K562 (cell line): ENCODE data around the gene FAM20C. TPM values are rescaled to one million over a fixed set of nuclear protein-coding genes. Genes with fewer than 3 reads are reported as not detected.
A peak's percentile ranks its signal among the peaks of the same experiment; 100 is the strongest.

Source experiments
- ATAC-seq: fragments of 200-7000 bp; cut with Tn5 transposase; 3 replicates; pipeline ENCODE4 v1.9.1; 2020; ENCODE audit warnings: moderate library complexity
- BruUV-seq: library from RNA; stranded (reverse); fragments of 400-500 nt; replicated peaks from 2 replicates; lab custom pipeline; 2021; lab: Mats Ljungman, UMichigan
- CTCF ChIA-PET: fragments of 300-600 bp; formaldehyde crosslinking; extraction: SDS; loops from one replicate; lab custom pipeline; 2021; ENCODE audit warnings: low intra/inter-chr PET ratio; lab: Yijun Ruan, JAX
- POLR2A ChIA-PET: fragments of 300-600, 350-650 bp; sonication (Branson Sonifier 250); formaldehyde crosslinking; extraction: SDS; loops from one replicate; lab custom pipeline; 2021; ENCODE audit warnings: antibody characterized with exemption, inconsistent platforms; lab: Yijun Ruan, JAX
- DNase-seq, 4 experiments: peaks; one replicate each; pipeline versions ENCODE4 v3.0.0 to v3.0.0-alpha.2; 2011 to 2018; ENCODE audit warnings: low spot score in 3 of 4, mixed read lengths in 3 of 4; ENCODE audit errors: extremely low read depth in 1 of 4
- FAIRE-seq: peaks from 2 replicates; lab custom pipeline; 2011; peaks lifted over from hg19 to GRCh38; lab: Jason Lieb, UNC
- H2AFZ ChIP-seq: 2 replicates; pipeline ENCODE4 v1.6.0; 2011; ENCODE audit warnings: low read depth, low read length, control low read depth, inconsistent platforms
- H3K27ac ChIP-seq: fragments of 200-600 bp; 3 replicates; pipeline ENCODE4 v1.8.0; 2011; ENCODE audit warnings: low read depth, mild to moderate bottlenecking, control low read depth, inconsistent platforms, low read length, moderate library complexity, mixed read lengths; ENCODE audit errors: extremely low read depth
- H3K27me3 ChIP-seq, 2 experiments: fragments of 300-600 bp in 1 of 2; 2 replicates in 1 of 2; 3 replicates in 1 of 2; pipeline versions ENCODE4 v1.6.0 to v1.8.0; 2011; ENCODE audit warnings: inconsistent platforms in 2 of 2, low read length in 2 of 2, mild to moderate bottlenecking in 1 of 2, mixed read lengths in 1 of 2, moderate library complexity in 1 of 2; ENCODE audit not compliant: control insufficient read depth in 2 of 2, insufficient read depth in 2 of 2
- H3K36me3 ChIP-seq: fragments of 300-600 bp; 3 replicates; pipeline ENCODE4 v1.8.0; 2011; ENCODE audit warnings: mild to moderate bottlenecking, low read length, inconsistent platforms; ENCODE audit not compliant: control insufficient read depth, insufficient read depth
- H3K4me1 ChIP-seq, 2 experiments: fragments of 200-600 bp in 1 of 2; replicated peaks in 1 of 2; 2 replicates in 1 of 2; 3 replicates in 1 of 2; pipeline versions ENCODE4 v1.5.1 to v1.8.0; 2011; ENCODE audit warnings: inconsistent platforms in 2 of 2, low read length in 2 of 2, mild to moderate bottlenecking in 1 of 2, mixed read lengths in 1 of 2, moderate library complexity in 1 of 2; ENCODE audit not compliant: control insufficient read depth in 2 of 2, insufficient read depth in 2 of 2
- H3K4me2 ChIP-seq: 2 replicates; pipeline ENCODE4 v1.6.1; 2011; ENCODE audit warnings: low read length, control low read depth, inconsistent platforms, mixed read lengths; ENCODE audit not compliant: insufficient read depth
- H3K4me3 ChIP-seq: fragments of 200-600 bp; sonication (generic), shearing (Covaris generic); 2 replicates; pipeline ENCODE4 v1.5.1; 2016; ENCODE audit warnings: control low read depth, inconsistent platforms
- H3K79me2 ChIP-seq: fragments of 200-600 bp; 3 replicates; pipeline ENCODE4 v1.8.0; 2011; ENCODE audit warnings: low read length, inconsistent platforms; ENCODE audit not compliant: control insufficient read depth, insufficient read depth
- H3K9ac ChIP-seq, 2 experiments: 2 replicates each; pipeline versions ENCODE4 v1.6.0 to v1.6.1; 2011; ENCODE audit warnings: low read depth in 2 of 2, low read length in 2 of 2, control low read depth in 1 of 2, inconsistent platforms in 1 of 2, mild to moderate bottlenecking in 1 of 2, mixed read lengths in 1 of 2; ENCODE audit not compliant: insufficient read depth in 1 of 2
- H3K9me1 ChIP-seq: one replicate; pipeline ENCODE4 v1.6.0; 2011; ENCODE audit warnings: inconsistent platforms, mild to moderate bottlenecking, low read length, moderate library complexity; ENCODE audit not compliant: control insufficient read depth, insufficient read depth
- H3K9me3 ChIP-seq: replicated peaks from 2 replicates; pipeline ENCODE4 v1.5.1; 2011; ENCODE audit warnings: low read depth, low read length, inconsistent platforms; ENCODE audit not compliant: control insufficient read depth, insufficient read depth
- H4K20me1 ChIP-seq: replicated peaks from 2 replicates; pipeline ENCODE4 v1.6.1; 2011; ENCODE audit warnings: low read length, inconsistent platforms, mixed read lengths; ENCODE audit not compliant: control insufficient read depth, insufficient read depth
- L3MBTL2 ChIP-seq: fragments of 450-650 bp; IDR thresholded peaks from 2 replicates; pipeline ENCODE4 v1.6.1; 2016; ENCODE audit warnings: mild to moderate bottlenecking, moderate library complexity
- MTA1 ChIP-seq: fragments of 450-650 bp; IDR thresholded peaks from 2 replicates; pipeline ENCODE4 v1.6.1; 2017; ENCODE audit warnings: borderline replicate concordance
- NCOA4 ChIP-seq: fragments of 450-650 bp; IDR thresholded peaks from 2 replicates; pipeline ENCODE4 v1.6.1; 2018; ENCODE audit warnings: mild to moderate bottlenecking; ENCODE audit not compliant: partially characterized antibody
- NFXL1 ChIP-seq: fragments of 450-650 bp; formaldehyde crosslinking; IDR thresholded peaks from 2 replicates; pipeline ENCODE4 v1.4.0; 2021; ENCODE audit warnings: mild to moderate bottlenecking
- PTBP1 ChIP-seq: fragments of 200-400 bp; formaldehyde crosslinking; IDR thresholded peaks from 2 replicates; pipeline ENCODE4 v1.6.1; 2017; ENCODE audit warnings: low read depth, low read length
- ZKSCAN3 ChIP-seq: fragments of 250-450 bp; sonication (Bioruptor Pico); IDR thresholded peaks from 2 replicates; pipeline ENCODE4 v1.4.0; 2020
- ZNF764 ChIP-seq: fragments of 250-450 bp; sonication (Bioruptor Pico); IDR thresholded peaks from 2 replicates; pipeline ENCODE4 v1.4.0; 2020; ENCODE audit warnings: low read depth, mild to moderate bottlenecking, moderate library complexity
- WGBS: fragments of 100-300 bp; shearing (Covaris generic); methylation state at CpG from one replicate; pipeline ENCODE4 v1.1.6; 2016; ENCODE audit warnings: low coverage, mixed read lengths; ENCODE audit not compliant: insufficient coverage; ENCODE audit errors: missing lambda C conversion rate; 5-methylcytosine and 5-hydroxymethylcytosine counted together
- in situ Hi-C: fragments of 300-500 bp; cut with MboI; formaldehyde crosslinking; loops from 4 replicates; pipeline ENCODE4 v1.15.0; 2018; ENCODE audit warnings: inconsistent platforms, mixed read lengths
- intact Hi-C: fragments of 100-400 bp; cut with micrococcal nuclease; formaldehyde crosslinking; loops from 2 replicates; pipeline ENCODE4 v1.14.2; 2022
- polyA plus RNA-seq, 8 experiments: library from polyadenylated mRNA; depleted of rRNA in 4 of 8; stranded (reverse) in 5 of 8; unstranded in 3 of 8; fragments of >200 nt; fragmentation: Nextera tagmentation in 2 of 8; fragmentation: Illumina TruSeq in 1 of 8; extraction: Ambion mirVana in 2 of 8; extraction: Trizol in 1 of 8; gene quantifications; 2 replicates each; pipeline versions ENCODE4 v1.2.1 to v1.2.3, GENCODE V29; 2011 to 2014; ENCODE audit warnings: inconsistent platforms in 1 of 8, missing spikeins in 1 of 8
- total RNA-seq, 7 experiments: library from RNA; depleted of rRNA in 6 of 7; stranded (reverse); fragments of >200 nt in 6 of 7; fragmentation: Illumina TruSeq in 2 of 7; extraction: Trizol in 2 of 7; gene quantifications; 2 replicates each; pipeline versions ENCODE4 v1.2.1 to v1.2.3, GENCODE V29; 2011 to 2021; ENCODE audit warnings: low replicate concordance in 1 of 7
- TF ChIP-seq, protein P1 (sequence below): fragments of 450-650 bp; IDR thresholded peaks from 2 replicates; pipeline ENCODE4 v1.6.1; 2018; ENCODE audit not compliant: partially characterized antibody
- TF ChIP-seq, protein P2 (sequence below): fragments of 200-800 bp; sonication (Bioruptor generic); IDR thresholded peaks from 2 replicates; pipeline ENCODE4 v1.6.1; 2016; ENCODE audit warnings: missing genetic modification characterization, missing compliant biosample characterization

FAM20C gene
- total and polyA plus RNA-seq, 9 of the 15 experiments (the other 6 are each of a cell fraction or from before 2014, with no cell fraction given): 0.09 TPM; not detected in 8

DNA sequence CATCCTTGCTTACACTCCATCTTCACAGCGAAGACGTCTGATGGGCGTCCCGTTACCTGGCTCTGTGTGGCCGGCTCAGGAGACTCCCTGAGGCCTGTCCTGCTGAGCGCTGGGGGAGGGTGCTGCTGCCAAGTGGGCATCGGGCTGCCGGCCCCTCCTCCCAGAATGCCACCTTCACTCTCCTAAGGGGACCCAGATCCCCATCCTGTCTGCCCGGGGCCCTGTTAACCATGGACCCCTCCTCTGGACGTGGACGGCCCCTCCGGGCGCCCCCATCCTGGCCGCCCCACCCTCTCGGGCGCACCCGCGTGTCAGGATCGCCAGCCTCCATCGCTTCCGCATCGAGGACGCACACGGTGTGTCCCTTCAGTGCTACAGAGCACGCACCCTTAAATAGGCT is 90.2 kb downstream of the FAM20C start:
- no peak for FAIRE-seq

More for the DNA sequence above, 90.2 kb downstream of the FAM20C start:
- no peak overlapping the region for H3K4me3 ChIP-seq
- ChIA-PET CTCF (interaction anchor here (0.7 kb wide), 1 partner anchor 20 kb away, joined by 3 read pairs; no protein-coding TSS in a partner anchor), POLR2A (no interaction called here)
- peak overlapping the region; percentile 52 for H3K4me2 ChIP-seq
- H3K36me3 ChIP-seq: no peaks in the 10 kb centered on the region
- H3K9me1 ChIP-seq: no peaks in the 10 kb centered on the region
- peak overlapping the region in 1 of 2 experiments; percentile 15; a peak in 1 of 4 replicates for H3K9ac ChIP-seq
- WGBS: 16% methylated on average over 17 of the region's 25 CpGs
- in situ Hi-C loops: no loop called here
- H3K79me2 ChIP-seq: no peaks in the 10 kb centered on the region
- peaks cover 0 to 5% of the 10 kb centered on the region in 2 experiments; a peak in 1 of 5 replicates for H3K4me1 ChIP-seq
- ATAC-seq: peak; percentile 36; the same call in 2 of the 3 replicates
- TF ChIP-seq, protein P1, sequence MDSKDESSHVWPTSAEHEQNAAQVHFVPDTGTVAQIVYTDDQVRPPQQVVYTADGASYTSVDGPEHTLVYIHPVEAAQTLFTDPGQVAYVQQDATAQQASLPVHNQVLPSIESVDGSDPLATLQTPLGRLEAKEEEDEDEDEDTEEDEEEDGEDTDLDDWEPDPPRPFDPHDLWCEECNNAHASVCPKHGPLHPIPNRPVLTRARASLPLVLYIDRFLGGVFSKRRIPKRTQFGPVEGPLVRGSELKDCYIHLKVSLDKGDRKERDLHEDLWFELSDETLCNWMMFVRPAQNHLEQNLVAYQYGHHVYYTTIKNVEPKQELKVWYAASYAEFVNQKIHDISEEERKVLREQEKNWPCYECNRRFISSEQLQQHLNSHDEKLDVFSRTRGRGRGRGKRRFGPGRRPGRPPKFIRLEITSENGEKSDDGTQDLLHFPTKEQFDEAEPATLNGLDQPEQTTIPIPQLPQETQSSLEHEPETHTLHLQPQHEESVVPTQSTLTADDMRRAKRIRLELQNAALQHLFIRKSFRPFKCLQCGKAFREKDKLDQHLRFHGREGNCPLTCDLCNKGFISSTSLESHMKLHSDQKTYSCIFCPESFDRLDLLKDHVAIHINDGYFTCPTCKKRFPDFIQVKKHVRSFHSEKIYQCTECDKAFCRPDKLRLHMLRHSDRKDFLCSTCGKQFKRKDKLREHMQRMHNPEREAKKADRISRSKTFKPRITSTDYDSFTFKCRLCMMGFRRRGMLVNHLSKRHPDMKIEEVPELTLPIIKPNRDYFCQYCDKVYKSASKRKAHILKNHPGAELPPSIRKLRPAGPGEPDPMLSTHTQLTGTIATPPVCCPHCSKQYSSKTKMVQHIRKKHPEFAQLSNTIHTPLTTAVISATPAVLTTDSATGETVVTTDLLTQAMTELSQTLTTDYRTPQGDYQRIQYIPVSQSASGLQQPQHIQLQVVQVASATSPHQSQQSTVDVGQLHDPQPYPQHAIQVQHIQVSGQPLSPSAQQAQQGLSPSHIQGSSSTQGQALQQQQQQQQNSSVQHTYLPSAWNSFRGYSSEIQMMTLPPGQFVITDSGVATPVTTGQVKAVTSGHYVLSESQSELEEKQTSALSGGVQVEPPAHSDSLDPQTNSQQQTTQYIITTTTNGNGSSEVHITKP: no peak
- no peak for TF ChIP-seq MTA1
- TF ChIP-seq ZKSCAN3 (CRISPR knock-in tag): no peak
- TF ChIP-seq PTBP1: no peak
- TF ChIP-seq ZNF764 (CRISPR knock-in tag): no peak
- TF ChIP-seq, protein P2, sequence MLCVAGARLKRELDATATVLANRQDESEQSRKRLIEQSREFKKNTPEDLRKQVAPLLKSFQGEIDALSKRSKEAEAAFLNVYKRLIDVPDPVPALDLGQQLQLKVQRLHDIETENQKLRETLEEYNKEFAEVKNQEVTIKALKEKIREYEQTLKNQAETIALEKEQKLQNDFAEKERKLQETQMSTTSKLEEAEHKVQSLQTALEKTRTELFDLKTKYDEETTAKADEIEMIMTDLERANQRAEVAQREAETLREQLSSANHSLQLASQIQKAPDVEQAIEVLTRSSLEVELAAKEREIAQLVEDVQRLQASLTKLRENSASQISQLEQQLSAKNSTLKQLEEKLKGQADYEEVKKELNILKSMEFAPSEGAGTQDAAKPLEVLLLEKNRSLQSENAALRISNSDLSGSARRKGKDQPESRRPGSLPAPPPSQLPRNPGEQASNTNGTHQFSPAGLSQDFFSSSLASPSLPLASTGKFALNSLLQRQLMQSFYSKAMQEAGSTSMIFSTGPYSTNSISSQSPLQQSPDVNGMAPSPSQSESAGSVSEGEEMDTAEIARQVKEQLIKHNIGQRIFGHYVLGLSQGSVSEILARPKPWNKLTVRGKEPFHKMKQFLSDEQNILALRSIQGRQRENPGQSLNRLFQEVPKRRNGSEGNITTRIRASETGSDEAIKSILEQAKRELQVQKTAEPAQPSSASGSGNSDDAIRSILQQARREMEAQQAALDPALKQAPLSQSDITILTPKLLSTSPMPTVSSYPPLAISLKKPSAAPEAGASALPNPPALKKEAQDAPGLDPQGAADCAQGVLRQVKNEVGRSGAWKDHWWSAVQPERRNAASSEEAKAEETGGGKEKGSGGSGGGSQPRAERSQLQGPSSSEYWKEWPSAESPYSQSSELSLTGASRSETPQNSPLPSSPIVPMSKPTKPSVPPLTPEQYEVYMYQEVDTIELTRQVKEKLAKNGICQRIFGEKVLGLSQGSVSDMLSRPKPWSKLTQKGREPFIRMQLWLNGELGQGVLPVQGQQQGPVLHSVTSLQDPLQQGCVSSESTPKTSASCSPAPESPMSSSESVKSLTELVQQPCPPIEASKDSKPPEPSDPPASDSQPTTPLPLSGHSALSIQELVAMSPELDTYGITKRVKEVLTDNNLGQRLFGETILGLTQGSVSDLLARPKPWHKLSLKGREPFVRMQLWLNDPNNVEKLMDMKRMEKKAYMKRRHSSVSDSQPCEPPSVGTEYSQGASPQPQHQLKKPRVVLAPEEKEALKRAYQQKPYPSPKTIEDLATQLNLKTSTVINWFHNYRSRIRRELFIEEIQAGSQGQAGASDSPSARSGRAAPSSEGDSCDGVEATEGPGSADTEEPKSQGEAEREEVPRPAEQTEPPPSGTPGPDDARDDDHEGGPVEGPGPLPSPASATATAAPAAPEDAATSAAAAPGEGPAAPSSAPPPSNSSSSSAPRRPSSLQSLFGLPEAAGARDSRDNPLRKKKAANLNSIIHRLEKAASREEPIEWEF (CRISPR knock-in tag): no peak
- TF ChIP-seq NCOA4: no peak
- TF ChIP-seq L3MBTL2: 0 out of 2 replicates have a peak, but pooled peaks have one; percentile 25
- no peak for TF ChIP-seq NFXL1 (CRISPR knock-in tag)
- TF ChIP-seq, all 486 proteins: peak for 1
- DNase-seq: no peak
- Histone ChIP-seq H4K20me1 (no peaks in the 10 kb centered on the region), H2AFZ (0 out of 2 replicates have a peak overlapping the region, but pooled peaks have one; percentile 24), H3K27ac (no peak overlapping the region), H3K9me3 (no peaks in the 10 kb centered on the region; the same call in 1 of the 2 replicates), H3K27me3 (peaks cover 38 to 53% of the 10 kb centered on the region in 2 experiments)
- intact Hi-C loops: no loop called here
- BruUV-seq: no TSS peak
